Testis (tissue), 3 donors: Measurements from ENCODE around the gene STAT5B. TPM values are rescaled to one million over a fixed set of nuclear protein-coding genes. Genes with fewer than 3 reads are reported as not detected.

Experiments
- DNase-seq: peaks from one replicate; pipeline ENCODE4 v3.0.0-alpha.2; 2019
- H3K27ac ChIP-seq, 2 donors: fragments of 200-600 bp; sonication (generic); one replicate each; pipeline ENCODE4 v1.5.1; 2019
- H3K27me3 ChIP-seq: fragments of 200-600 bp; sonication (generic); one replicate; pipeline ENCODE4 v1.5.1; 2019
- H3K36me3 ChIP-seq: fragments of 200-600 bp; sonication (generic); one replicate; pipeline ENCODE4 v1.5.1; 2017; ENCODE audit warnings: low read depth; ENCODE audit errors: missing control alignments
- H3K4me1 ChIP-seq: fragments of 200-600 bp; sonication (generic); one replicate; pipeline ENCODE4 v1.5.1; 2019
- H3K4me3 ChIP-seq, 2 donors: fragments of 200-600 bp; sonication (generic); one replicate each; pipeline ENCODE4 v1.5.1; 2017 to 2019
- H3K9me3 ChIP-seq: fragments of 200-600 bp; sonication (generic); one replicate; pipeline ENCODE4 v1.5.1; 2017
- CTCF ChIP-seq, 3 experiments: fragments of 450-650 bp in 2 of 3; fragments of 200-600 bp in 1 of 3; sonication (generic) in 1 of 3; IDR thresholded peaks; one replicate each; pipeline ENCODE4 v1.5.1; 2016 to 2019; ENCODE audit warnings: antibody characterized with exemption in 3 of 3, mild to moderate bottlenecking in 2 of 3, moderate library complexity in 1 of 3
- POLR2A ChIP-seq: fragments of 450-650 bp; IDR thresholded peaks from one replicate; pipeline ENCODE4 v1.6.1; 2017; ENCODE audit warnings: antibody characterized with exemption, mild to moderate bottlenecking, moderate library complexity
- WGBS, 2 donors: methylation state at CpG; one replicate each; pipeline ENCODE4 v1.1.5; 2018; 5-methylcytosine and 5-hydroxymethylcytosine counted together
- intact Hi-C: fragments of 100-400 bp; cut with DNase I; formaldehyde crosslinking; loops from one replicate; pipeline ENCODE4 v1.15.1; 2023; ENCODE audit warnings: low total_unique reads
- polyA plus RNA-seq: library from polyadenylated mRNA; stranded (reverse); fragments of 350-450 nt; fragmentation: Illumina TruSeq; extraction: RNeasy Lipid Tissue Mini Kit (QIAGEN cat#74804); gene quantifications from one replicate; pipeline ENCODE4 v1.2.3, GENCODE V29; 2014; ENCODE audit warnings: low read depth, low replicate concordance; ENCODE audit not compliant: insufficient read depth
- total RNA-seq, 2 donors: library from RNA; depleted of rRNA; stranded (reverse); fragments of >200 nt; gene quantifications; one replicate each; pipeline ENCODE4 v1.2.3, GENCODE V29; 2016

Gene STAT5B
- total and polyA plus RNA-seq, 3 donors from 2014 or later, result 65.9 to 81.5 (median 66.0) TPM

GRCh38 chr17:42191275-42191608 lies 84.9 kb downstream of the STAT5B start:
- H3K4me1 ChIP-seq, result peaks cover 8% of the 10 kb centered on the region
- 95 to 98% methylated on average over 5 of the region's 5 CpGs for WGBS, 2 donors
- H3K36me3 ChIP-seq, result no peaks in the 10 kb centered on the region
- H3K27me3 ChIP-seq, result no peaks in the 10 kb centered on the region
- intact Hi-C loops, result no loop called here
- H3K4me3 ChIP-seq, result no peak overlapping the region
- DNase-seq, result no peak
- H3K9me3 ChIP-seq, result no peaks in the 10 kb centered on the region
- no peak for TF ChIP-seq CTCF (IDR thresholded peaks at IDR 0.05)
- TF ChIP-seq POLR2A, result no peak
- H3K27ac ChIP-seq, result no peak overlapping the region

DNA sequence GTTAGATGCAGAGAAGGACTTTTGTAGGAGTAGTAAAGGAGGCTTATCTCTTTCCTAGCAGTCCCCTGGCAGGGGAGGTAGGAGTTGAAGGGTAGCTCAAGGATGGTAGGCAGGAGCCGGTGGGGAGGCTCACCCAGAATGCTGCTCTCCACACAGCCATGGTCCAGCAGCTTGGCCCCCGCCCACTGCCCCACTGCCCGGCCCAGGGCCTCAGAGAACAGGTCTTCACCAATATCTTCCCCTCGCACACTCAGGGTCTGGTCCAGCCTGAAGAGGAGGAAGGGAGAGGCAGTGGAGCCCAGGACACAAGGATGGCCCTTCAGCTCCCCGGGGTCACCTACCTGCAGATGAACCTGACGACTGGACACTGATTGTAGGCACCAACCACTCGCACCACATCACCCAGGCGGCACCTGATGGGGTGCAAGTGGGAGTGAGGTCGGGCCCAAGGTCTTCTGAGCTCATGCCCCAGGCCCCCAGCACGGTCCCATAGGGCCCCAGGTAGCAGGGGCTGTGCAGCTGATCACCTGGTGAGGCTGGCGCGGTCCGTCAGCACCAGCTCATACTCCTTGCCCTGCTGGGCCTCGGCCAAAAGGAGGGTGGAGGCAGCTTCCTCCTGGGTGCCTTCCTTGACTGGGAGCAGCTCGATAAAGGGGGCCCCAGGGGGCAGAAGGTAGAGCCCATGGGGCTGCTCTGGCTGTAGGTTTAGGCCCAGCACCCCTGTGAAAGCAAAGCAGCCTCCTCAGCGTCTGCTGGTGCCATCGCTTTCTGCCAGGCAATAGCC lies 85.5 kb downstream of the STAT5B start:
- H3K4me3 ChIP-seq, result no peak overlapping the region
- DNase-seq, result no peak
- H3K36me3 ChIP-seq, result no peaks in the 10 kb centered on the region
- no peak overlapping the region for H3K27ac ChIP-seq
- H3K4me1 ChIP-seq, result peaks cover 8% of the 10 kb centered on the region
- intact Hi-C loops, result no loop called here
- H3K9me3 ChIP-seq, result no peaks in the 10 kb centered on the region
- no peaks in the 10 kb centered on the region for H3K27me3 ChIP-seq
- WGBS, 2 donors, result 88 to 91% methylated on average over 17 of the region's 17 CpGs
- no peak for TF ChIP-seq POLR2A
- TF ChIP-seq CTCF (IDR thresholded peaks at IDR 0.05), result no peak

DNA sequence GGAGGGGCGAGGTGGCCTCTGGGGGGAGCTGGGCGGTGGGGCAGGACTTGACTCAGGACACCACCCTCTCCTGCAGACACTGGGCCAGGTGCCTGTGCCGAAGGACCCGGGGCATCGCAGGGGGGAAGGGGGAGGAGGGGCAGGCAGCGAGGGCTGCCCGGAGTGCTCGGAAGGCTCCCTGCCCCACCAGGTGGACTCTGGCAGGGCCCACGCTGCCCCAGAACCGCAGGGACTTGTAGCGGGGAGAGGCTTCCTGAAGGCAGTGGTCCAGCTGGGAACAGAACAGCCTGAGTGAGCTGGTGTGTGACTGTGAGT lies 86.6 kb downstream of the STAT5B start:
- Histone ChIP-seq H3K27ac (no peak overlapping the region), H3K4me1 (peaks cover 10% of the 10 kb centered on the region), H3K27me3 (no peaks in the 10 kb centered on the region), H3K4me3 (no peak overlapping the region), H3K9me3 (no peaks in the 10 kb centered on the region), H3K36me3 (no peaks in the 10 kb centered on the region)
- DNase-seq, result no peak
- 88 to 92% methylated on average over 5 to 11 of the region's 11 CpGs for WGBS, 2 donors
- intact Hi-C loops, result no loop called here
- TF ChIP-seq POLR2A (no peak), CTCF (IDR thresholded peaks at IDR 0.05) (no peak)

DNA sequence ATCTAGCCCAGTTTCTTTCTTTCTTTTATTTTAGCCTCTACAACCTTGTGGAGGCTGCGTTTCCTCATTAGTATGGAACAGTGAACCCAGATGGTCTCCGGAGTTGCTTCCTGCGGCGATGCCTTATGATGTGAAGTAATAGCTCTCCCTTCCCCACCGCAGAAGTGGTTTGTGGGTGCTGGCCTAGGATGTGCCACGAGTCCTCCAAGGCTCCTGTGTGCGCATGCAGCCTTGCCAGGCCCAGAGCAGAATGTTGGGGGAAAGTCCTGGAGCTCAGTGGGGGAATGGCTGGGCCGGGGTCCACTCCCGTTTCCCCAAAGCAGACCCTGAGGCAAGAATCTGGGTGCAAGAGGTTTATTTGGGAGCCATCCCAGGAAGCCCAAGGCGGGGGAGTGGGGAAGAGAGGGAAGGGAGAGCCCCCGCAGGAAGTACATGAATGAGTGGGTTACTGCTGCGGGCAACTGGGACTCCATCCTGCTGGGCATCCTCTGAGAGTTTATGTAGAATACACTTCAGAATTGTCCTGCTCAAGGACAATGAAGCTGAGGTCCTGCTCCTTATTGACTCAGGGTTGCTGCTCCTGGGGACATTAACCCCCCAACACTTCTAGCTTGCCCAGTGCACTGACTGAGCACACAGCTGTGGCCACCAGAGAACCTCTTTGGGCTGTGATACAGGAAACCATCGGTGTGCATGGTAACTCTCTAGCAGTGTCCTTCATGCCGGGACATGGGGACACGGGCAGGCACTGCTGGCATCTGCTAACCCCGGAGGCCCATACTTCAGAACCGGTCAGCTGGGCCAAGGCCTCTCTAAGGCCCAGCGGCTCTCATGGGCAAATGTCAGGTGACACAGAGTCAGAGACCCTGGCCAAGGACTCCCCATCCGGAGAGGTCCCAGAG lies 87.2 kb downstream of the STAT5B start:
- DNase-seq, result no peak
- Histone ChIP-seq H3K4me1 (peaks cover 15% of the 10 kb centered on the region), H3K9me3 (no peaks in the 10 kb centered on the region), H3K36me3 (no peaks in the 10 kb centered on the region), H3K27me3 (no peaks in the 10 kb centered on the region), H3K27ac (no peak overlapping the region), H3K4me3 (no peak overlapping the region)
- TF ChIP-seq POLR2A (no peak), CTCF (IDR thresholded peaks at IDR 0.05) (no peak)
- intact Hi-C loops, result no loop called here
- WGBS, 2 donors, result 84 to 86% methylated on average over 12 to 19 of the region's 19 CpGs
